Small intestine (tissue), 16 donors: ENCODE results near the gene DLK2. TPM values are rescaled to one million over a fixed set of nuclear protein-coding genes. Genes with fewer than 3 reads are reported as not detected.
"Not testable (repeated sequence)": the region's sequence is repeated elsewhere in the genome, so short reads cannot be mapped to it uniquely, and the experiment has no call there.

Experiments used
- DNase-seq, 2 donors: peaks; one replicate each; pipeline versions ENCODE4 v3.0.0 to v3.0.0-alpha.2; 2013
- FAIRE-seq: peaks from 2 replicates; lab custom pipeline; 2012; peaks lifted over from hg19 to GRCh38; lab: Jason Lieb, UNC
- H3K27ac ChIP-seq, 3 donors: one replicate each; pipeline ENCODE4 v1.5.1; 2013; ENCODE audit warnings: low read length in 2 of 3, mild to moderate bottlenecking in 2 of 3, control low read depth in 1 of 3, inconsistent platforms in 1 of 3, low read depth in 1 of 3, moderate library complexity in 1 of 3
- H3K27me3 ChIP-seq, 3 donors: one replicate each; pipeline ENCODE4 v1.6.1; 2013; ENCODE audit warnings: low read length in 3 of 3, inconsistent platforms in 1 of 3; ENCODE audit not compliant: control insufficient read depth in 3 of 3, insufficient read depth in 3 of 3
- H3K36me3 ChIP-seq, 3 donors: one replicate each; pipeline ENCODE4 v1.6.1; 2013; ENCODE audit warnings: low read length in 3 of 3, inconsistent platforms in 1 of 3, low read depth in 1 of 3, mild to moderate bottlenecking in 1 of 3, moderate library complexity in 1 of 3; ENCODE audit not compliant: control insufficient read depth in 3 of 3, insufficient read depth in 2 of 3
- H3K4me1 ChIP-seq, 3 donors: one replicate each; pipeline ENCODE4 v1.6.1; 2013; ENCODE audit warnings: low read length in 2 of 3, inconsistent platforms in 1 of 3, low read depth in 1 of 3, mild to moderate bottlenecking in 1 of 3, moderate library complexity in 1 of 3; ENCODE audit not compliant: control insufficient read depth in 3 of 3, insufficient read depth in 2 of 3
- H3K4me3 ChIP-seq, 3 donors: one replicate each; pipeline ENCODE4 v1.5.1; 2013; ENCODE audit warnings: low read length in 3 of 3, control low read depth in 1 of 3, inconsistent platforms in 1 of 3, low read depth in 1 of 3, mild to moderate bottlenecking in 1 of 3, moderate library complexity in 1 of 3
- H3K9me3 ChIP-seq, 2 donors: one replicate each; pipeline ENCODE4 v1.6.1; 2013; ENCODE audit warnings: low read depth in 1 of 2, low read length in 1 of 2; ENCODE audit not compliant: control insufficient read depth in 2 of 2, insufficient read depth in 1 of 2
- WGBS, 3 donors: extraction: QIAGEN DNeasy Blood & Tissue Kit; methylation state at CpG; one replicate each; pipeline ENCODE4 v1.1.7; 2013; 5-methylcytosine and 5-hydroxymethylcytosine counted together
- long read RNA-seq, 10 donors: transcript quantifications; one replicate each; lab custom pipeline, GENCODE V29; 2026
- polyA plus RNA-seq, 4 donors: library from polyadenylated mRNA; stranded (reverse) in 3 of 4; unstranded in 1 of 4; fragments of 200-250 nt in 3 of 4; fragments of 120-200 nt in 1 of 4; gene quantifications; one replicate each; pipeline versions ENCODE4 v1.2.1 to v1.2.3, GENCODE V29; 2013
- donor health status: healthy with polysubstance abuse.
- donor health status: control.
- donor health status: control.
- donor health status: Bipolar disorder and iron deficiency.
- donor health status: healthy.

Gene DLK2
- polyA plus RNA-seq, result 1 to 10 TPM in 1 of 4 donors, under 1 TPM in 1, not detected in 2; 0.72 to 1.3 TPM
- long read RNA-seq, donor 1, partial matches to known transcripts, result 0 of 2 reads
- long read RNA-seq, donor 1, other reads (novel, unspliced or antisense), result 0 of 2 reads
- long read RNA-seq, donor 2, partial matches to known transcripts, result 0 of 1 reads
- long read RNA-seq, donor 2, other reads (novel, unspliced or antisense), result 0 of 1 reads
- long read RNA-seq, donor 3, partial matches to known transcripts, result 0 of 1 reads
- long read RNA-seq, donor 3, other reads (novel, unspliced or antisense), result 0 of 1 reads
- long read RNA-seq, donor 4, result 0 reads
- long read RNA-seq, donor 5, result 0 reads
- long read RNA-seq, donor 6, result 0 reads
- long read RNA-seq, donor 7, partial matches to known transcripts, result 0 of 2 reads
- long read RNA-seq, donor 7, other reads (novel, unspliced or antisense), result 0 of 2 reads
- long read RNA-seq, donor 8, result 0 reads
- long read RNA-seq, donor 9, result 0 reads
- long read RNA-seq, donor 10, result 0 reads

- peak within 1 kb of the TSS in 1 of 3 donors; percentile 33 for H3K27ac ChIP-seq
- peak; percentile 37 to 54 for DNase-seq
- H3K4me1 ChIP-seq, result peaks cover 0 to 12% (median 0%) of the 10 kb centered on the region in 3 donors
- H3K4me3 ChIP-seq, result peak within 1 kb of the TSS; percentile 41 to 63 (median 54)
- peaks cover 0 to 28% (median 3%) of the 10 kb centered on the region in 3 donors for H3K36me3 ChIP-seq
- FAIRE-seq, result no peak
- H3K9me3 ChIP-seq, result peaks cover 0 to 5% of the 10 kb centered on the region in 2 donors
- 2 to 3% (median 3%) methylated on average over 26 to 55 of the region's 55 CpGs for WGBS, 3 donors
- peaks cover 0 to 20% (median 9%) of the 10 kb centered on the region in 3 donors for H3K27me3 ChIP-seq
Observed at GRCh38 chr6:43455531-43456428, at the start of gene DLK2. TSS of gene DLK2 (minus strand) at chr6:43455548. CDS start at chr6:43454825, 723 bp downstream.

- H3K4me1 ChIP-seq, result peaks cover 0 to 8% (median 0%) of the 10 kb centered on the region in 3 donors
- H3K36me3 ChIP-seq, result peaks cover 10 to 77% (median 23%) of the 10 kb centered on the region in 3 donors
- no peak for FAIRE-seq
- no peak overlapping the region for H3K27ac ChIP-seq
- no peak for DNase-seq
- no peak overlapping the region for H3K4me3 ChIP-seq
- peaks cover 0 to 5% (median 0%) of the 10 kb centered on the region in 3 donors for H3K27me3 ChIP-seq
- no peaks in the 10 kb centered on the region for H3K9me3 ChIP-seq
- WGBS, 3 donors, result 93 to 95% (median 94%) methylated on average over 8 of the region's 8 CpGs
Observed at GRCh38 chr6:43503443-43503842, 48.1 kb upstream of the DLK2 start.

- Histone ChIP-seq H3K27me3 (no peaks in the 10 kb centered on the region), H3K4me3 (no peak overlapping the region), H3K27ac (no peak overlapping the region), H3K36me3 (peaks cover 10 to 85% (median 23%) of the 10 kb centered on the region in 3 donors), H3K9me3 (no peaks in the 10 kb centered on the region), H3K4me1 (peaks cover 0 to 8% (median 0%) of the 10 kb centered on the region in 3 donors)
- DNase-seq (no peak), FAIRE-seq (no peak)
- 78 to 92% (median 81%) methylated on average over 4 of the region's 4 CpGs for WGBS, 3 donors
Observed at GRCh38 chr6:43502666-43503065, 47.3 kb upstream of the DLK2 start.

GRCh38 chr6:43500921-43501320 is 45.6 kb upstream of the DLK2 start:
- no peaks in the 10 kb centered on the region for H3K9me3 ChIP-seq
- FAIRE-seq, result no peak
- no peak overlapping the region for H3K27ac ChIP-seq
- peaks cover 0 to 10% (median 0%) of the 10 kb centered on the region in 3 donors for H3K4me1 ChIP-seq
- H3K4me3 ChIP-seq, result no peak overlapping the region
- DNase-seq, result no peak
- H3K27me3 ChIP-seq, result no peaks in the 10 kb centered on the region
- 95 to 100% (median 98%) methylated on average over 3 of the region's 3 CpGs for WGBS, 3 donors
- H3K36me3 ChIP-seq, result peaks cover 10 to 93% (median 23%) of the 10 kb centered on the region in 3 donors

- Histone ChIP-seq H3K4me3 (no peak overlapping the region), H3K27ac (peak overlapping the region in 1 of 3 donors; percentile 15), H3K36me3 (peaks cover 8 to 91% (median 23%) of the 10 kb centered on the region in 3 donors), H3K9me3 (no peaks in the 10 kb centered on the region), H3K27me3 (no peaks in the 10 kb centered on the region), H3K4me1 (peaks cover 8 to 27% (median 8%) of the 10 kb centered on the region in 3 donors)
- FAIRE-seq (no peak), DNase-seq (no peak)
- WGBS, 3 donors, result 87 to 91% (median 88%) methylated on average over 12 of the region's 12 CpGs
Observed at GRCh38 chr6:43499028-43499815, 43.9 kb upstream of the DLK2 start.

GRCh38 chr6:43498291-43498690 is 42.9 kb upstream of the DLK2 start:
- not testable (repeated sequence) for H3K4me3 ChIP-seq, H3K27ac ChIP-seq, H3K27me3 ChIP-seq, H3K9me3 ChIP-seq, DNase-seq, FAIRE-seq
- Histone ChIP-seq H3K36me3 (peaks cover 8 to 86% (median 18%) of the 10 kb centered on the region in 3 donors), H3K4me1 (peaks cover 8 to 36% (median 12%) of the 10 kb centered on the region in 3 donors)
- 97% methylated on average over 5 of the region's 5 CpGs for WGBS, 3 donors

- FAIRE-seq, result no peak
- no peak overlapping the region for H3K27ac ChIP-seq
Observed at GRCh38 chr6:43497689-43498088, 42.3 kb upstream of the DLK2 start.

More at GRCh38 chr6:43497689-43498088, 42.3 kb upstream of the DLK2 start:
- no peak for DNase-seq
- Histone ChIP-seq H3K4me1 (peaks cover 8 to 42% (median 16%) of the 10 kb centered on the region in 3 donors), H3K9me3 (no peaks in the 10 kb centered on the region), H3K4me3 (no peak overlapping the region), H3K27me3 (no peaks in the 10 kb centered on the region), H3K36me3 (peaks cover 8 to 82% (median 17%) of the 10 kb centered on the region in 3 donors)
- WGBS, 3 donors, result 94 to 97% (median 95%) methylated on average over 12 of the region's 12 CpGs
